DND-41 (cell line): ENCODE measurements around the gene SECISBP2.

Source experiments
- EZH2 ChIP-seq: IDR thresholded peaks from 3 replicates; pipeline ENCODE4 v1.6.1; 2012; ENCODE audit warnings: borderline replicate concordance, low read depth, mild to moderate bottlenecking, moderate library complexity, low read length, inconsistent platforms; ENCODE audit not compliant: severe bottlenecking
- TF ChIP-seq, protein P1 (sequence below): IDR thresholded peaks from 2 replicates; pipeline ENCODE4 v1.5.1; 2012; ENCODE audit warnings: borderline replicate concordance, low read length, moderate library complexity, mild to moderate bottlenecking; ENCODE audit not compliant: poor library complexity, severe bottlenecking; ENCODE audit errors: extremely low read depth

DNA sequence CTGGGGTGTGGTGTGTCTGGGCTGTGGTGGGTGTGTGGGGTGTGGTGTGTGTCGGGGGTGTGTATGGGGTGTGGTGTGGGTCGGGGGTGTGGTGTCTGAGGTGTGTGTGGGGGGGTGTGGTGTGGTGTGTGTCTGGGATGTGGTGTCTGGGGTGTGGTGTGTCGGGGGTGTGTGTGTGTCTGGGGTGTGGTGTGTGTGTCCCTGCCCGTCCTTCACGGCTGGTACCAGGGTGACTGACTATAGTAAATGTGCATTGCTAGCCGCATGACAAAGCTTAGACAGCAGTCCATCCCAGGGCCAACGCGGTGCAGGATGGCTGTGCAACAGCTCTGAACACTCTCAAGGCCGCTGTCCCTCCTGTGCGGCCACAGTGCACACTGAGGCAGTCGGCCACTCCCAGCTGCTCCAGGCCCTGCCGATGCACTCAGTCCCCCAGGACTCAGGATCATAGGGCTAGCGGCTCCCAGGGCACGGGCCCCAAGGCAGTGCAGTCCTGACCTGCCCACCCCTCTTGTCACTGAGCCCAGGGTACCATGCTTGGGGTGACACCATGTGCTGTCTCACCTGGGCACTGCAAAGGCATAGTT lies 54.0 kb downstream of the SECISBP2 start:
- TF ChIP-seq, protein P1, sequence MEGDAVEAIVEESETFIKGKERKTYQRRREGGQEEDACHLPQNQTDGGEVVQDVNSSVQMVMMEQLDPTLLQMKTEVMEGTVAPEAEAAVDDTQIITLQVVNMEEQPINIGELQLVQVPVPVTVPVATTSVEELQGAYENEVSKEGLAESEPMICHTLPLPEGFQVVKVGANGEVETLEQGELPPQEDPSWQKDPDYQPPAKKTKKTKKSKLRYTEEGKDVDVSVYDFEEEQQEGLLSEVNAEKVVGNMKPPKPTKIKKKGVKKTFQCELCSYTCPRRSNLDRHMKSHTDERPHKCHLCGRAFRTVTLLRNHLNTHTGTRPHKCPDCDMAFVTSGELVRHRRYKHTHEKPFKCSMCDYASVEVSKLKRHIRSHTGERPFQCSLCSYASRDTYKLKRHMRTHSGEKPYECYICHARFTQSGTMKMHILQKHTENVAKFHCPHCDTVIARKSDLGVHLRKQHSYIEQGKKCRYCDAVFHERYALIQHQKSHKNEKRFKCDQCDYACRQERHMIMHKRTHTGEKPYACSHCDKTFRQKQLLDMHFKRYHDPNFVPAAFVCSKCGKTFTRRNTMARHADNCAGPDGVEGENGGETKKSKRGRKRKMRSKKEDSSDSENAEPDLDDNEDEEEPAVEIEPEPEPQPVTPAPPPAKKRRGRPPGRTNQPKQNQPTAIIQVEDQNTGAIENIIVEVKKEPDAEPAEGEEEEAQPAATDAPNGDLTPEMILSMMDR, result no peak
- TF ChIP-seq EZH2, result no peak
